SK-MEL-5 (cell line): Measurements from ENCODE around the gene DBNDD1. TPM values are rescaled to one million over a fixed set of nuclear protein-coding genes. Genes with fewer than 3 reads are reported as not detected.

Experiments used
- DNase-seq: peaks from one replicate; pipeline ENCODE4 v3.0.0-alpha.2; 2016; ENCODE audit warnings: low read depth, low spot score
- in situ Hi-C: cut with HindIII; loops from 2 replicates; pipeline ENCODE4 v1.10.0; 2016; ENCODE audit warnings: low sequenced_read_pairs, high pct_unique_total_duplicates, low pct_unique_long_range_greater_than_20kb
- total RNA-seq: library from RNA; depleted of rRNA; stranded (reverse); fragments of >200 nt; shearing (Covaris generic); gene quantifications from 2 replicates; pipeline ENCODE4 v1.2.3, GENCODE V29; 2014

Gene DBNDD1
- total RNA-seq, 1 experiment from 2014 or later: 23.1 TPM

GRCh38 chr16:90041896-90042473, 22.7 kb upstream of the DBNDD1 start:
- in situ Hi-C loops: no loop called here
- DNase-seq: no peak

DNA sequence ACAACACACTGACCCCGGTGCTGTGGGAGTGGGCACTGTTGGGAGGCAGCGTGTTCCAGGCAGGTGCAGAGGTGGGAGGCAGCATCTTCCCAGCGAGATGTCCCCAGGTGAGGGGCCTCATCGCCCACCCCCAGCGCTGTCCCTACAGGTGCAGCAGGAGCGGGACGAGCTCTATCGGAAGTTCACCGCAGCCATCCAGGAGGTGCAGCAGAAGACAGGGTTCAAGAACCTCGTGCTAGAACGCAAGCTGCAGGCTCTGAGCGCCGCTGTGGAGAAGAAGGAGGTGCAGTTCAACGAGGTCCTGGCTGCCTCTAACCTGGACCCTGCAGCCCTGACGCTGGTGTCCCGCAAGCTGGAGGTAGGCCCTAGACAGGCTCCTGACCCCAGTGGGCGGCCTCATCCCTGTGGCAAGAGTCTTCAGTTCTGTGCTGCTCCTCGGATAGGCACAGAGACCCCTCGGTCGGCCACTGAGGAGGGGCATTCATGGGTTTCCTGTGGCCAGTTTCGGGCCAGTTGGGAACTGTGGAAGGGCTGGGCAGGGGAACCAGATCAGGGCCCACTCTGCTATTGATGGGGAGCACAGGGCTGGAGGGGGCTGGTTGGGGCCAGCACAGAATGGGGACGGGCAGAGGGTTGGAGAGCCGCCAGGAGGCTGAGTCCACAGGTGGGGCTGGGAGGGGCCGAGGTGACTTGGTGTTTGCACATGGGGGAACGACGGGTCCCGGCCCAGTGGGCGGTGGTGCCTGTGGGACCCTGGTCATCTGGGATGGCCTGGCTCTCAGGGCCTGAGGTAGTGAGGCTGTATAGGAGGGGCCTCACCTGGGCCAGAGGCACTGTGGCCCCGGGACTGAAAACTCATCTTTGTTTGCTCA, 21.1 kb upstream of the DBNDD1 start:
- no peak for DNase-seq
- in situ Hi-C loops: no loop called here

- no peak for DNase-seq
- in situ Hi-C loops: no loop called here
These were observed 18.0 kb upstream of the DBNDD1 start for GRCh38 chr16:90037276-90037675.

DNA sequence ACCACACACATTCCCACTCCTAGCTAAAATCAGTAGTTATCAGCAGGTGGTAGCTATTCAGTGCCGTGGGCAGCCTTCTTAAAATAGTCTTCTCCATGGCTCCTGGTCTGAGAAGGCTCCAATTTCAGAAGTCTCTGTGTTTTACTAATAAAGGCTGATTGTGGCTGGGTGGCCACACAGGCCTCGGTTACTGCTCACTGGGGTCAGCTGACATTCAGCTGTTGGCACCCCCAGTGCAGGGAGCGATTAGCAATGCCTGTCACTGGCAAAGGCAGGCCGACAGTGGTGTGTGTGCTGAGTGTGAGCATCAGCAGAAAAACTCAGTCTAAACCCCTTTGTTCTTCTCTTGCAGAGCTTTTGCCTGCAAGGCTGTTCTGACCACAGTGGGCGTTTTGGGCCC, 16.6 kb upstream of the DBNDD1 start:
- peak; percentile 94 for DNase-seq
- in situ Hi-C loops: no loop called here

DNA sequence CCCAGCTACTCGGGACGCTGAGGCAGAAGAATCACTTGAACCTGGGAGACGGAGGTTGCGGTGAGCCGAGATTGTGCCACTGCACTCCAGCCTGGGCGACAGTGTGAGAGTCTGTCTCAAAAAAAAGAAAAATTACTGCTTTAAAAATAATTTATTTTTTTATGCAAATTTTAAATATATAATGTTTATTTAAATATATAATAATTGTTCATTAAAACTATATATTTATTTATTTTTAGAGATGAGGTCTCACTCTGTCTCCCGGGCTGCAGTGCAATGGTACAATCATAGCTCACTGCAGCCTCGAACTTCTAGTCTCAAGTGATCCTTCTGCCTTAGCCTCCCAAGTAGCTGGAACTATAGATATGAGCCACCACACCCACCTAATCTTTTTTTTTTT, 15.2 kb upstream of the DBNDD1 start:
- DNase-seq: no peak
- in situ Hi-C loops: no loop called here

DNA sequence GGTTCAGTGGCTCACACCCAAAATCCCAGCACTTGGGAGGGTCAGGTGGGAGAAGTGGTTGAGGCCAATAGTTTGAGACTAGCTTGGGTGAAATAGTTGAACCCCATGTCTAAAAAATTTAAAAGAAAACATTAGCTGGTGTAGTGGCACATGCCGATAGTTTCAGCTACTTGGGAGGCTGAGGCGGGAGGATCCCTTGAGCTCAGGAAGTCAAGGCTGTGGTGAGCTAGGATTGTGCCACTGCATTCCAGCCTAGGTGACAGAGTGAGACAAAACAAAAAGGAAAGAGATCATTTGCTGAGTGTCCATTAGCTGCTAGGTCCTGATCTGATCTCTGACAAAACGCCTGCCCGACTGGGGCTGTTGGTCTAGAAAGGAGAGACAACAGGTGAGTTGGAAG, 14.1 kb upstream of the DBNDD1 start:
- in situ Hi-C loops: no loop called here
- no peak for DNase-seq

DNA sequence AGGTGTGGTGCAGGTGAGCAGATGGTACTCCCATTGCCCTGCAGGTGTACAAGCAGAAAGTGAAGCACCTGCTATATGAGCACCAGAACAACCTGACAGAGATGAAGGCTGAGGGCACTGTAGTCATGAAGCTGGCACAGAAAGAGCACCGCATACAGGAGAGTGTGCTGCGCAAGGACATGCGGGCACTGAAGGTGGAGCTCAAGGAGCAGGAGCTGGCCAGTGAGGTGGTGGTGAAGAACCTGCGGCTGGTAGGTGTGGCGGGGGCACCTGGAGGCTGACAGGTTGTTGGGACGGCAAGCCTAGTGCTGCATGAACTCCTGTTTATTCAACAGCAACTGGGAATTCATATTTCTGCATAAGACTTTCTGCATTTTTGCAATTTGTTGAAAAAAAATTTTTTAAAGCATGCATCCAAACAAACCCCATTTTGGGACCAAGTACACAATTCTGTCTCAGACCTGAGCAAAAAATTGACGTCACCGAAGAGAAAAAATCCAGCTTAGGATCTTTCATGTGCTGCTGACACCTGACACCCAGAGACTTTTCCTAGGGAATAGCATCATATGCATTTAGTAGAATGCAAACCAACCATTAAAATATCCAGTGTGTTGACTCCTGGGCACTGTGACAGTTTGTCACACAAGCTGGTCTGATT, 13.5 kb upstream of the DBNDD1 start:
- DNase-seq: peak; percentile 27
- in situ Hi-C loops: no loop called here

GRCh38 chr16:90031931-90032673, 12.8 kb upstream of the DBNDD1 start:
- DNase-seq: peak; percentile 22
- in situ Hi-C loops: no loop called here

- in situ Hi-C loops: no loop called here
These were observed 12.1 kb upstream of the DBNDD1 start for GRCh38 chr16:90031186-90031930.

GRCh38 chr16:90028985-90029384, 9.7 kb upstream of the DBNDD1 start:
- DNase-seq: no peak
- in situ Hi-C loops: no loop called here

More at GRCh38 chr16:90031186-90031930, 12.1 kb upstream of the DBNDD1 start:
- no peak for DNase-seq

DNA sequence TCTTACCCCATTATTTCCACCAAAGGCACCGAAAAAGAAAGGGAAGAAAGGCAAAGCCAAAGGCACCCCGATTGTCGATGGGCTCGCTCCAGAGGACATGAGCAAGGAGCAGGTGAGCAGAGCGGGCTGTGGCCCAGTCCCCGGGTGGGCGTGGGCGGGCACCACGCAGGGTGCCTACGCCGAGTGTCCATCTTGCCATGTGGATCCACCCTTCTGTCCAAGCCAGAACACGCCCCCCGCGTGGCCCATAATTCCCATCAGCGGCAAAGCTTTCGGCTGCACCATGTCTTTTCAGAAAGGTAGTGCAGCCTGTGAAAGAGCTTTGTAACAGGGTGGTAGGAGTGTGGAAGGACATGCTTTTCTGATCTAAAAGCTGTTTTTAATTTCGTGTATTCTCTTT, 8.4 kb upstream of the DBNDD1 start:
- in situ Hi-C loops: no loop called here

DNA sequence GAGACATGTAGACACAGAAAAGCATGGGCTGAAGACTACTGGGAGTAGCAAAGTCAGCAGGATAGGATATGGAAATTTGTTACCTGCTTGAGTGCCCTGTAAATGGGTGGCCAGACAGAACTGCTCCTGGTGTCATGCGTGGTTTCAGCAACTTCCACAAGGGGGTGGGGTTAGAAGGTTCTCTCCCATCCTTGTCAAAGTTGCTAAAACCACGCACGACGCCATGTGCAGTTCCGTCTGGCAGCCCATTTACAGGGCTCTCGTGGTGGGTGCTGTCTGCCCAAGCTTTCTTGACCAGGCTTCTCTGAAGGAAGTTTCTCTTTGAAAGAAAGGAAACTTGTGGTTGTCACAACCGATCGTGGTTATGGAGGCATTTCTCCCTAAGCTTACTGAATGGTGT, 6.9 kb upstream of the DBNDD1 start:
- in situ Hi-C loops: no loop called here
- DNase-seq: no peak

More for the DNA sequence above, 8.4 kb upstream of the DBNDD1 start:
- DNase-seq: no peak

- in situ Hi-C loops: no loop called here
These were observed 3.8 kb upstream of the DBNDD1 start for GRCh38 chr16:90023078-90023447.

DNA sequence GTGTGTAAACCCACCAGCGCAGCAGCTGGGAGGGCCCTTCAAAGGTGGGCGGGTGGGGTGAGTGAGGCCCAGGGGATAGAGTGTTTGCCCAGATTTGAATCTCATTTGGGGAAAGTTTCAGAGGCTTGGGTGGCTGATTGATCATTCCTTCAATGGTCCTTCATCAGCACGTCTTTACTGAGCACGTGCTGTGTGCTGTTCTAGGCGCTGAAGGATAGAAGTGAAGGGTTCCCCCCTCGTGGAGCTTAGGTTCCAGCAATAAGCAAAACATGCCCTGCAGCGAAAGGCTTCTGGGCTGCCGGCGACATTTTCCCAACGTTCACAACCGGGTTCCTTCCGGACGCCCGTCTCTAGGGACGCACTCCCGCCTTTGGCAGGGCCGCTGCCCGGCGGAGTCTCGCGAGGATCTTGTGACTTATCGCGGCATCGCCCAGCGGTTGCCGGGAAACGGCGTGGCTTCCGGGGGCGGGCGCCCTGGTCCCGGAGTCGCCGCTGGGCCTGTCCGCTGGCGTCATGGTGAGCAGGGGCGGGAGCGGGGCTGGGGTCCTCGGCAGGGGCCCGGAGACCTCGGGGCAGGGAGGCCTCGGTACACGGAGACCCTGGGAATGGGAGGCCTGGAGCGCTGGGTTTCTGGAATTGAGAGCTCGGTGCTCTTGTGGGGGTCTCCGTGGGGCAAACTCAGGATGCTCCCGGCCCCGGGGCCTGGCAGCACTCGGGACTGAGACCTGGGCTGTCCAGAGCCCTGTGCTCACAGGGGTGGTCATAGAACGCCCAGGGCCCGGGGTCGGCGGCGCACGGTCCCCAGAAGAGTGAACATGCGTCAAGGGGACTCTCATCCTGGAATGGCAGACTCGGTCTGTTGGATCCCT, 3.2 kb upstream of the DBNDD1 start:
- in situ Hi-C loops: no loop called here
- DNase-seq: peak; percentile 84

More at GRCh38 chr16:90023078-90023447, 3.8 kb upstream of the DBNDD1 start:
- peak; percentile 15 for DNase-seq

GRCh38 chr16:90020838-90021382, 1.7 kb upstream of the DBNDD1 start:
- in situ Hi-C loops: no loop called here
- DNase-seq: peak; percentile 96

- in situ Hi-C loops: no loop called here
- DNase-seq: no peak
These were observed 1.1 kb upstream of the DBNDD1 start for GRCh38 chr16:90020260-90020837.
